AG10803 (cell line): ENCODE measurements around the gene GULP1.
A peak's percentile ranks its signal among the peaks of the same experiment; 100 is the strongest.

ENCODE experiments used
- DNase-seq: peaks from one replicate; pipeline ENCODE4 v3.0.0; 2010; ENCODE audit warnings: low read depth
- H3K4me3 ChIP-seq: 2 replicates; pipeline ENCODE4 v1.5.1; 2011; ENCODE audit warnings: mild to moderate bottlenecking, low read length, control low read depth
- CTCF ChIP-seq: conservative IDR thresholded peaks from 2 replicates; pipeline ENCODE4 v1.5.1; 2011; ENCODE audit warnings: mild to moderate bottlenecking, low read length, control low read depth, inconsistent platforms

The GULP1 gene

GRCh38 chr2:188571543-188572303 is 280.0 kb downstream of the GULP1 start:
- no peak for TF ChIP-seq CTCF
- no peak for DNase-seq
- H3K4me3 ChIP-seq, result no peak overlapping the region

GRCh38 chr2:188572592-188572991 is 280.9 kb downstream of the GULP1 start:
- DNase-seq, result no peak
- TF ChIP-seq CTCF, result no peak
- H3K4me3 ChIP-seq, result no peak overlapping the region

- TF ChIP-seq CTCF, result no peak
- no peak for DNase-seq
- no peak overlapping the region for H3K4me3 ChIP-seq
Measured at GRCh38 chr2:188573453-188573852, 281.8 kb downstream of the GULP1 start.

GRCh38 chr2:188576006-188576405 is 284.3 kb downstream of the GULP1 start:
- DNase-seq, result no peak
- no peak overlapping the region for H3K4me3 ChIP-seq
- TF ChIP-seq CTCF, result no peak

GRCh38 chr2:188576651-188577050 is 285.0 kb downstream of the GULP1 start:
- H3K4me3 ChIP-seq, result no peak overlapping the region
- peak; percentile 81 for DNase-seq
- TF ChIP-seq CTCF, result no peak

GRCh38 chr2:188577231-188577630 is 285.6 kb downstream of the GULP1 start:
- H3K4me3 ChIP-seq, result no peak overlapping the region
- peak; percentile 68 for DNase-seq
- no peak for TF ChIP-seq CTCF

GRCh38 chr2:188580738-188581137 is 289.1 kb downstream of the GULP1 start:
- no peak for DNase-seq
- no peak overlapping the region for H3K4me3 ChIP-seq
- no peak for TF ChIP-seq CTCF
